ENCODE data around the gene RAB42. TPM values are rescaled to one million over a fixed set of nuclear protein-coding genes. Genes with fewer than 3 reads are reported as not detected.

The RAB42 gene, protein sequence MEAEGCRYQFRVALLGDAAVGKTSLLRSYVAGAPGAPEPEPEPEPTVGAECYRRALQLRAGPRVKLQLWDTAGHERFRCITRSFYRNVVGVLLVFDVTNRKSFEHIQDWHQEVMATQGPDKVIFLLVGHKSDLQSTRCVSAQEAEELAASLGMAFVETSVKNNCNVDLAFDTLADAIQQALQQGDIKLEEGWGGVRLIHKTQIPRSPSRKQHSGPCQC
- total RNA-seq = 4.6 to 5.1 TPM (median 4.8 TPM) in 3 replicates

DNA sequence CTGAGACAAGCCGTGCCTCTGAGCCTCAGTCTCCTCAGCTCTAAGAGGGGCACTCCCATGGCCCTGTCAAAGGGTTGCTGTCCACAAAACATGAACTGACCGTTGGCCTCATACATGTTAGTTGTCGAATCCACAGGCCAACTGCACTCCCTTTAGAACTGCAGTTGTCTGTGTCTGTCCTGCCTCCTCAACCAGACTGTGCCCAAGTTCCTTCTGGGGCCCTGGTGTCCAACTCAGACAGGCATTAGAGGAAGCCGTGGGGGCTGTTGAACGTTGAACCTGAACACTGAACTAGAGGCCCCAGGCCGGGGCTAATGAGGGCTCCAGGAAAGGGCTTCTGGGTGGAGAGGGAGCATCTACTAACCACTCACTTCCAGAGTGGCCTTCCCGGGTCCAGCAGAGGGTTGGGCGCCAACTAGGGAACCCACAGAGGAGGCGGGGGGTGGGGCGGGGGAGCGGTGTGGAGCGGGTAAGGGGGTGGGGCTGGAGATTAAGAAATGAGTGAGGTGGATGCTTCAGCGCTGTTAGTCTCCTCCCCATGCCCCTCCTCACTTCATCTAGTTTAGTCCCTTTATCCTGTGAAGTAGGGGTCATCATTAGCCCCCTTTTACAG lies at the start of gene RAB42:
Gene RAB42, plus strand, starts transcription at position 558 of the 613 bp plus-strand sequence. CDS start 247 bp downstream, outside the sequence.
- Mint-ChIP-seq H3K4me1 (peaks cover 5% of the 10 kb centered on the region), H3K4me3 (peak within 1 kb of the TSS; percentile 78), H3K36me3 (no peaks in the 10 kb centered on the region), H3K9me3 (no peaks in the 10 kb centered on the region), H3K27me3 (ENCODE audit: low read depth) (peaks cover 3% of the 10 kb centered on the region), H3K27ac (peak within 1 kb of the TSS; percentile 64)
- no peak for DNase-seq (ENCODE audit: low spot score in 2 of 2, unreplicated experiment in 2 of 2)
- TF ChIP-seq, protein P1, sequence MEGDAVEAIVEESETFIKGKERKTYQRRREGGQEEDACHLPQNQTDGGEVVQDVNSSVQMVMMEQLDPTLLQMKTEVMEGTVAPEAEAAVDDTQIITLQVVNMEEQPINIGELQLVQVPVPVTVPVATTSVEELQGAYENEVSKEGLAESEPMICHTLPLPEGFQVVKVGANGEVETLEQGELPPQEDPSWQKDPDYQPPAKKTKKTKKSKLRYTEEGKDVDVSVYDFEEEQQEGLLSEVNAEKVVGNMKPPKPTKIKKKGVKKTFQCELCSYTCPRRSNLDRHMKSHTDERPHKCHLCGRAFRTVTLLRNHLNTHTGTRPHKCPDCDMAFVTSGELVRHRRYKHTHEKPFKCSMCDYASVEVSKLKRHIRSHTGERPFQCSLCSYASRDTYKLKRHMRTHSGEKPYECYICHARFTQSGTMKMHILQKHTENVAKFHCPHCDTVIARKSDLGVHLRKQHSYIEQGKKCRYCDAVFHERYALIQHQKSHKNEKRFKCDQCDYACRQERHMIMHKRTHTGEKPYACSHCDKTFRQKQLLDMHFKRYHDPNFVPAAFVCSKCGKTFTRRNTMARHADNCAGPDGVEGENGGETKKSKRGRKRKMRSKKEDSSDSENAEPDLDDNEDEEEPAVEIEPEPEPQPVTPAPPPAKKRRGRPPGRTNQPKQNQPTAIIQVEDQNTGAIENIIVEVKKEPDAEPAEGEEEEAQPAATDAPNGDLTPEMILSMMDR (IDR thresholded peaks at IDR 0.05; ENCODE audit: unreplicated experiment) = no peak

DNA sequence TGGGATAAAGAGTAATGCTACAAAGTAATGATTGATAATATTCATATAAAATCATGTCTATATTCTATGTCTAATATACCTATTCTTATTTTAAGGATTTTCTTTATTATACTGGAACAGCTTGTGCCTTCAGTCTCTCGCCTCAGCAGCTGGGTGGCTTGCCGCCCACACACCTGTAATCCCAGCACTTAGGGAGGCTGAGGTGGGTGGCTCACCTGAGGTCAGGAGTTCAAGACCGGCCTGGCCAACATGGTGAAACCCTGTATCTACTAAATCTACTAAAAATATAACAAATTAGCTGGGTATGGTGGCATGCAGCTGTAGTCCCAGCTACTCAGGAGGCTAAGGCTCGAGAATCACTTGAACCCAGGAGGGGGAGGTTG lies 46.8 kb upstream of the RAB42 start:
- Mint-ChIP-seq H3K4me3 (no peak overlapping the region), H3K36me3 (no peaks in the 10 kb centered on the region), H3K4me1 (no peaks in the 10 kb centered on the region), H3K27me3 (ENCODE audit: low read depth) (no peaks in the 10 kb centered on the region), H3K27ac (no peak overlapping the region), H3K9me3 (no peaks in the 10 kb centered on the region)
- TF ChIP-seq, protein P1 (IDR thresholded peaks at IDR 0.05; ENCODE audit: unreplicated experiment) = no peak
- DNase-seq (ENCODE audit: low spot score in 2 of 2, unreplicated experiment in 2 of 2) = no peak

DNA sequence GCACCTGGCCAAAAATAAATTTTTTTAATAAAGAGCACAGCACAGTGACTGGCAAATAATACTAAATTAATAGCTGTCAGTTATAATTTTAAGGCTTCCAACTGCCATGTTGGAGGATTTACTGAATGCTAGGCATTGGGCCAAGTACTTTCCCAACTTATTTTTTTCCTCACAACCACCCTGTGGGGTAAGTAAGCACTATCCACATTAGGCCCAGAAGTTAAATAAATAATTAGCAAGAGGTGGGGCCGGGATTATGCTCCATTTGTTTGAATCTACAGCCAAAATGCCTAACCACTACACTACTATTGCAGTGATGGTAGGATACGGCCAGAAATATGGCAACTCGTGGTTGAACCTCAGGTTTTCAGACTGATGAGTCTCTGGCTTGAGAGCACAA lies 43.7 kb upstream of the RAB42 start:
- Mint-ChIP-seq H3K4me3 (no peak overlapping the region), H3K4me1 (peaks cover 3% of the 10 kb centered on the region), H3K9me3 (no peaks in the 10 kb centered on the region), H3K36me3 (no peaks in the 10 kb centered on the region), H3K27ac (no peak overlapping the region), H3K27me3 (ENCODE audit: low read depth) (no peaks in the 10 kb centered on the region)
- no peak for DNase-seq (ENCODE audit: low spot score in 2 of 2, unreplicated experiment in 2 of 2)
- TF ChIP-seq, protein P1 (IDR thresholded peaks at IDR 0.05; ENCODE audit: unreplicated experiment) = no peak

DNA sequence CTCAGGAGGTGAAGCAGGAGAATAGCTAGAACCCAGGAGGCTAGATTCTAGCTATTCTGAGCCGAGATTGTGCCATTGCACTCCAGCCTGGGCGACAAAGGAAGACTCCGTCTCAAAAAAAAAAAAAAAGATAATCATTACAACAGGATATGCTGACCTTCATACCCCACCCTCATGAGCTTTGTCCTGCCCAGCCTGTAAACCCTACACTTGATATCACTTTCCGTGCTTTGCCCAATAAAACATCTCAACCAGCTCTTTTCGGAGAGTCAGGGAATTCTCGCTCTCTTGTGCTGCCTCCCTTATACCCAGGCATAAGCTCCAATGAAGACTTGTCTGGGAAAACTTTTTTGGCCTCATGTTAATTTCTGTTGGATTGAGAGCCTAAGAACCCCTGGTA lies 40.7 kb upstream of the RAB42 start:
- H3K4me1 Mint-ChIP-seq = peaks cover 11% of the 10 kb centered on the region
- no peaks in the 10 kb centered on the region for H3K9me3 Mint-ChIP-seq
- H3K27me3 Mint-ChIP-seq (ENCODE audit: low read depth) = no peaks in the 10 kb centered on the region
- TF ChIP-seq, protein P1 (IDR thresholded peaks at IDR 0.05; ENCODE audit: unreplicated experiment) = no peak
- H3K4me3 Mint-ChIP-seq = no peak overlapping the region
- H3K27ac Mint-ChIP-seq = no peak overlapping the region
- H3K36me3 Mint-ChIP-seq = peaks cover 6% of the 10 kb centered on the region
- no peak for DNase-seq (ENCODE audit: low spot score in 2 of 2, unreplicated experiment in 2 of 2)

DNA sequence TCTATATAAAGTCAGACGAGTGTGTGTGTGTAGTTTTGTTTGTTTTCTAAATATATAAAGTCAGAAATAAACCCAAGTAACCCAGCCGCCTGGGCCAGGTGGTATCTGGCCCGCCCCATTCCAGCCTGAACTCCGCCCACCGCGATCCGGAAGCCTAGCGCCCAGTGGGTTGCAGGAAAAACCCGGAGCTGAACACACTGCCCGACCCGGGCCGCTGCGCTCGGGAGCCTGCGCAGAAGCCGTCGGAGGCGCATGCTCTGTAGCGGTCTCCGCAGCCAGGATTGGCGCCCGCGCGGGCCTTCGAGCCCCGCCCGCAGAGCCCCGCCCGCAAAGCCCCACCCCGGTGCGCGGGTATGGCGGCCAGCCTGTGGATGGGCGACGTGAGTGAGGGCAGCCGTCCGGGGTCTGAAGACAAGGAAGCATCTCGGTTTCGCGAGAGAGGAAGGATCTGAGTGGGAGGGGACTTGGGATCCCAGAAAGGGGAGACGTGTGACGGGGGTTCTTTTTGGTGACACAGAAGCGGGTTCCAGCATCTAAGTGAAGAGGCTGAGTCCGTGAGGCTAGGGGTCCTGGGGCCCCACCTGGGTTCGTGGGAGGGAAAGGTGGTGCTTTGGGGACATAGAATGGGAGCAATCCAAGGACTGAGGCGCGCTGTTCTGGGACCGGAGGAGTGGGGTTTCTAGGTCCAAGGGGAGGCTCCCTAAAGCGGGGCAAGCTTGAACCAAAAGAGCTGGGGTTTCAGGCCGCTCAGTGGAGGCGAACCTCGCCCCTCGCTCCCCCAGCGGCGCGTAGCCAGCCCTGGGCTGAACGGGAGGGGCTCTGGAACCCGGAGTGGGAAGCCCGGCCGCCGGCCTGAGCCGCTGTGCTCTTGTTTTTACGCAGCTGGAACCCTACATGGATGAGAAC lies 39.1 kb upstream of the RAB42 start, which contains the start of gene TRNAU1AP:
Gene TRNAU1AP, plus strand, starts transcription at position 328 of the 906 bp plus-strand sequence. Its CDS starts 26 bp downstream, at position 354.
- Mint-ChIP-seq H3K27me3 (ENCODE audit: low read depth) (no peaks in the 10 kb centered on the region), H3K27ac (peak within 1 kb of the TSS; percentile 98), H3K9me3 (no peaks in the 10 kb centered on the region), H3K4me3 (peak within 1 kb of the TSS; percentile 93), H3K4me1 (peaks cover 11% of the 10 kb centered on the region), H3K36me3 (peaks cover 9% of the 10 kb centered on the region)
- TF ChIP-seq, protein P1 (IDR thresholded peaks at IDR 0.05; ENCODE audit: unreplicated experiment) = no peak
- DNase-seq (ENCODE audit: low spot score in 2 of 2, unreplicated experiment in 2 of 2) = peak; percentile 94 to 97
